Hematopoietic multipotent progenitor cell treated with erythropoietin and hydrocortisone succinate and interleukin-3 and kit ligand, for 4 days (in vitro differentiated cells): ENCODE data around the gene AFG1L.
"Not testable (repeated sequence)": the region's sequence is repeated elsewhere in the genome, so short reads cannot be mapped to it uniquely, and the experiment has no call there.

Experiments used
- DNase-seq: peaks from one replicate; pipeline ENCODE4 v3.0.0-alpha.2; 2015

AFG1L gene

DNA sequence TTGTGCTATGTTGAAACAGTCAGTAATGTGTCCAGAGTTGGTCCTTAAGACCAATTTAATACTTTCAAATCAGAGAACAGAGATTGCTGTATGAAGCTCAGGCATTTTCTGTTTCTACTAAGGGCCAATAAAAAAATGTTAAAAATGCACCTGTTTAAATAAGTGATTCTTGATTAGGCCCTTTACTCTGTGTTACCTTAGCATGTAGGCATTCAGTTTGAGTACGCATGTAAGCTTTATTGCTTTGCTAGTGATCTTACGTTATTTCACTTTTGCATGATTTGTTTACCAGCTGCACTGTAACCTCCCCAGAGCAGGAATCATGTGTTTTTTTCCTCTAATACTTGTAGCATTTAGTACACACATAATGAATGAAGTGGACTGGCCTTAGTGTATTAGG, 61.0 kb downstream of the AFG1L start:
- DNase-seq, result no peak

DNA sequence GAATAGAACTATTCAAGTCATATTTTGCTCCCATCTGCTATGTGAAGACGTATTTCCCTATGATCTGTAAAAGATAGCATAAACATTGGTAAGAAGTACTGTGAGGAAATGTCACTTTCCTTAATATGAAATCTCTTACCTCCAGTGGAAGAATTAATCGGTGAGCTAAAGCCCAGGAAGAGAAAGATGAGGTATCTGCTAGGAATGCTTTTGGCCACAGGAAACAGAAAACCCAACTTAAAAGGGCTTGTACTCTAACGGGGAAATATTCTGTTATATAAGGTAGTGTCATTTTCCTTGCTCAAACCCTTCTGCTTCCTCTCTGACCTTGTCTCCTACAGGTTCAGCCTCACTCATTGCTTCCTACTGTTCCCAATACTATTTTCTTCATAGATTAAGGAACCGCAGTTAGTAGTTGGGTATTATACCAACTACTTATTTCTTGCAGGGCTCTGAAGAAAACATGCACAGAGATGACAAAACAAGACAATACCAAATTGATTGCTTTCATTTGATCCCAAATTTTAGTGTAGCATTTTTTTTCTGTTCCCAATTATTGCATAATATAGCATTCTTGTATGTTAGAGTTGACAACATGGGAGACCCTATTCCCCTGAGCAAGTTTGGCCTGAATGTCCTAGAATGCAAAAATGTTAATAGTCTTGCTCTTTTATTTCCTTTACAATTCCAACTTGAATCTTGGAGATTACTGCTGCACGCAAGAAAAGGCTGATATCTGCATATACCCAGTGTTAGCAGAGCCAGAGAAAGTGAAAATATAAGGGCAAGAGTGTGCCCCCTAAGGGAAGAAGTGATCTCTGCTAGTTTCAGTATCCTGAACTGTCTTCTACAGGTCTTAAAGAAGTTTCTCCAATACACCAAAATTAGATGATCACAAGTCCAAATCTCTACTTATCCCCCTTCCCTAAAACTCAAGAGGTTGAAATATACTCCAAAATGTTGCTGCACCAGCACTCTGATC, 65.3 kb downstream of the AFG1L start:
- DNase-seq, result peak; percentile 84

DNA sequence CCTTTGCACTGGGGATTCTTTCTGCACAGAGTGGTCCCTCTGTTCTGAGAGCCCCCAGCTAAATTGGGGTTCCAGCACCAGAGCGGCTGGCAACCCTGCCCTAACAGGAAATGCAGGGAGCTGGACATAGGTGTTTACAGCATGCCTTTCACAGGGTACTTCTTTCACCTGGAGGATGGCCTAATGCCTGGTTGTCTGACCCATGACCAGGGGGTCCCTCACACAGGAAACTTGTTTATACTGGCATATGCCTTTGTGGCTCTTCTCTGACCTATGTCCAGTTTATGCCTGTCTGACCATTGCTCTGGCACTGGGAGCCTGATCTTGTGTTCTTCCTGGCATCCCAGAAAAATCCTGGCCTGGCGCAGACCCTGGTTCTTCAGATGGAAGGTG, 66.1 kb downstream of the AFG1L start:
- DNase-seq, result peak; percentile 22

DNA sequence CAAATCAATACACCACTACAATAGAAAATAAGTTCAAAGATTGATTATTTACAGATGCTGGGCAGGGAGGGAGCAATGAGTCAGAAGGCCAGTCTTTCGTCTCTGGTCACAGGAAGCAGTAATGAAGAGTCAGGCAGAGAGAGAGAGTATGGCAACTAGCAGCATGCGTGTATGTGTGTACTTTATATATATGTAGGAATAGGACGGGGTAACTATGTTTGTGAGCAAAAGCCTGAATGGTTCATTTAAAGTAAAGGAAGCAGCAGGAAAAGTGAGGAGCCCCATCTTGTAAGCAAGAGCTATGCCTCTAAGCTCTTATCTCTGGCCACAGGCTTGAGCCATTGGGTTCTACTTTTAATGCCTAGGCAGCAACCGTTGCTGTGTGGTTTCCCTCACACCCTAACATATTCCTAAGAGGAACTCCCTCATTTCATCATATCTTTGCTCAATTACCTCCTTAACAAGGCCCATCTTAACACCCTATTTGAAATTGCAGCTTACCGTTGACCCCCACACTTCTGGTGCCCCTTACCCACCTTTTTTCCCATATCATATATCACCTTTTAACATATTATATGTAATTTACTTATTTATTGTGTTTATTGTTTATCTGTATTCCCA, 66.6 kb downstream of the AFG1L start:
- peak; percentile 98 for DNase-seq

DNA sequence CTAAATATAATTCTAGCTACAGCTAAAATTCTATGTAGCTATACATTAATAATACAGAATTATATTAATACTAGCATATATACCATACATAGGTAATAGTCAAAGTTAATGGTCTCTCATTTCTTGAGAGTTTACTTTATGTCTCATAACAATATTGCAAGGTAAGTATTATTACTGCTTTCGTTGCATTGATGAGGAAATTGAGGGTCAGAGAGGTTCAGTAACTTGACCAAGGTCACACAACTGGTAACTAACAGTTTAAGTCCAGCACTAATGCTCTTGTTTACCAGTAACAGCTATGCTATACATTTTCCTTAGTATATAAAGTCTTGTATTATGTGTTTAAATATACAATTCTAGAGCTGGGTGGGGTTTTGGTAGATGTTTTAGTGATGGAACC, 67.6 kb downstream of the AFG1L start:
- no peak for DNase-seq

DNA sequence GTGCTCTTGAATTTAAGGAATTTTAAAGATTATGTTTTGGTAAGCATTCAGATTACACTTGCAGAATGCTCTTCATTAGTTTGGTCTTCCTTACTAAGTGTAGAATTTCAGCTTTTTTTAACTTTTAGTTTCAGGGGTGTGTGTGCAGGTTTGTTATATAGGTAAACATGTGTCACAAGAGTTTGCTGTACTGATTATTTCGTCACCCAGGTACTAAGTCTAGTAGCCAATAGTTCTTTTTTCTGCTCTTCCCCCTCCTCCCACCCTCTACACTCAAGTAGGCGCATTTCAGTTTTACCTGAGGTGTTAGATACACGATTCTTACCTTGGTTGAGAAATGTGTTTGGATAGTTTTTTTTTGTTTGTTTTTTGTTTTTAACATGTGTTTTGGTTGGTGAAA, 68.3 kb downstream of the AFG1L start:
- no peak for DNase-seq

DNA sequence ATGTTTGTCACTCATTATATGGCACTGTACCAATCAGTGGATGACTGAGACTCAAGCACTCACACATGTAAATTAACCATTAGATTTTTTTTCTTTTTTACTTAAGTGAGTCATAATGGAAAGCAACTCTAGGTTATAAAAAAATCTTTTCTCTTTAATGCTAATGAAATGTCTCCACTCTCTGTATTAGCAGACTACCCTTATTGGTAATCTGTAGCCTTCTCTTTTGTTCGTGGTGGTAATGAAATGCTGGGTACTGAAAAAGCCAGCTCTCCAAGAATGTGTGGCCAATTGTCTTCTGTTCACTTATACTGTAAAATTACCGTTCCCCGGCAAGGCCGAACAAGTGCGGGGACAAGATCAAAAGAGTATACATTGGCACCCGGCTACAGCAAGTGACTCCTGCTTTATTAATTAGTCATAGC, 69.0 kb downstream of the AFG1L start:
- DNase-seq, result no peak

DNA sequence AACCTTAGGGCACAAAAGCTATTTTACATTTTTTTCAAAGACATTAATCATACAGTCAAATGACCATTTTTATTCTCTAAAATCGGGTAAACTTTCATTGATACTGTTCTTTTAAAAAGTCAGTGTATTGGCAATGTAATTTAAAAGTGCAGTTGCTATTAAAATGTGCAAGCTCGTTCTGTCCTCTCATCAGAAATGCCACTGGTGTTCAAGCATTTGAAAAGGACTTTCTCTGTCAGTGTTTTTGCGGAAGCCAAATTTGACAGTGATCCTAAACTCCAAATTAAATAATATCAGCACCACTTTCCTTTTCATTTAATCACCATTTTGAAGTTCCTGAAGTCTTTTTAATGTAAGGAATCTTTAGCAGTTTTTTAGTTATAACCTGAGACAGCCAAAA, 69.6 kb downstream of the AFG1L start:
- DNase-seq, result no peak

DNA sequence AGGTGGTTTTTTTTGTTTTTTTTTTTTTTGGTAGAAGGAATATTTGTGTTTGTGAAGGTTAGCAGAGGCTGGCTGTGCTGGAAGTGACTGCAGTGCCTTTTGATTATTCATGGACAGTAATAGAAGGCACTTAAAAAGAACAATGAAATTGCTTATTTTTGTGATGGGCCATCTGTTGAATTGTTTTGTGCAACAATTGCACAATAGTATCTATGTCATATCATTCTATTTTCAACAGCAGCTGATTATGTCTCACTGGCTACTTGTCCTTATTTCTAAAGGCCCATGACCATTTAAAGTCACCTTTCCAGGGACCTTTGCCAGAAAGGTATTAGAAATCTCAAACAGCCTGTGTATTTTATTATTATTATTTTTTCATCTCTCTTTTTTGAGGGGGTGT, 70.6 kb downstream of the AFG1L start:
- peak; percentile 63 for DNase-seq

DNA sequence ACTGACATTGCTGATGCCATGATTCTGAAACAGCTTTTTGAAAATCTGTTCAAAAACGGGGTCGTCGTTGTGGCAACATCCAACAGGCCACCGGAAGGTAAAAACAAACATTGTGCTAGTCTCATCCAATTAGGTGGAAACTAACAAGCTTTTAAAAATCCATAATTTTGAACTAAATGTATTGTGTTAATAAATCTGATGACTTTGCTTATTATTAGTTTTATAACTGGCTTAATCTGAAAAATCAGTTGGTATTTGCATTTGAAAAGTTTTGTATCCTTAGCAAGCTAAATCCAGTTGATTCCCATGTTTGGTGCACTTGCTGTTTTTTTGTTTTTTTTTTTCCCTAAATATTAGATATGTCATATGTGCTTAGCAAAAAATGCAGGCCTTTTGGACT, 71.4 kb downstream of the AFG1L start:
- DNase-seq, result no peak

DNA sequence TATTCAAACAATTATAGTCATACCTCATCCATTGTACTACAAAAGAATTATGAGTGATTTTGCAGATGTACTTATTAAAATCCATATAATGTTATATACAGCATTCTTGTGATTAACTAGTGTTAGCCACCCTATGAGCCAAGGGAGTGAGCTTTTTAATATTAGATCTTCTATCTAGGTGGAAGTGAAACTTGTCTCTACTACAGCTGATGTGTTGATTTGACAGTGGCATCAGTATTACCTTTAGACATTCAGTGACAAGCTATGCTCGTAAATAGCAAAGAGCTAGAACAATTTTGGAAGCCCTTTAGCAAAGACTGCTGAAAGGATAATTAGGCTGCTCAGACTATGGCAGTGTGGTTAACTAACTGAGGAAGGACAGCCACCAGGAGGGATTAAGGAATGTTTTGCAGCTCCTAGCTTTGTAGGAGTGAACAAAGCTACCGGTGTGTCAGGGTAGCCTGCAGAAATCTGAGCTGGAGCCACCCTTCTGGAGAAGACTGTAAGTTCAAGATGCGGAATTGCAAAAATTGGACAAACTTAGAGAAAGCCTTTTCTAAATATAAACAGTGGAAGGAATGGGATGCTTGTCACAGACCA, 73.7 kb downstream of the AFG1L start:
- DNase-seq, result no peak

DNA sequence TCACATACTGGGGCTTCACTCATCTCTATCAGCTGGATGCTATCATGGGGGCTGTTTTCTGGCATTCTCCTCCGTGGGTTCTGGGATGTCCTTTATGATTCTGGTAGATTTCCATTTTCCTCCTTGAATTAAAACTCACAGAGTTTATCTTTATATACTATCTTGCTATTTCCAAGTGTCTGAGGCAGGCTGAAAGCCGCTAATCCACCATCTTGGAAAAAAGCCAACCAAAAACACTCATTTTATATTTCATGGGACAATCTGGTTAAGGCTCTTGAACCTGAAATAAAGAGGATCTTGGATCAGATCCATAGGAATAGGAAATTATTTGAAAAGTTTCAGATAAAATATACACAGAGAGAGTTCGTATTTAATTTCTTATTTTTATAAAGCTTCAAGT, 86.0 kb downstream of the AFG1L start:
- DNase-seq, result no peak

DNA sequence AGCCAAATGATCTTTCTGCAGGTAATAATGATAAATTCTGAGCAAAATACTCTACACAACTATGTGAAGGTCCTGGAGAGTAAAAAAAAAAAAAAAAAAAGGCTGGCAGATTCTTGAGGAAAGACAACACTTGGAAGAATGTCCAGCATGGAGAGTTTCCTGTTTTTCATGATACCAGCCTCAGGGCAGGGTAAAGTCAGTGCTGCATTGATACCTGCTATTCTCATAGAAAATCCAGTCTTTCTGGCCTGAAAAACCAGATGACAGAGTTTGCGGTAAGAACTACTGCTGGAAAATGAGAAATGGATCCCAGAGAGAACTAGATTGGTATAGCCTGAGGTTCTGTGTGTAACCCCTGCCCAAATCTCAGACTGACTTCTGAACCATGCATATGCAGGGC, 89.1 kb downstream of the AFG1L start:
- DNase-seq, result no peak

DNA sequence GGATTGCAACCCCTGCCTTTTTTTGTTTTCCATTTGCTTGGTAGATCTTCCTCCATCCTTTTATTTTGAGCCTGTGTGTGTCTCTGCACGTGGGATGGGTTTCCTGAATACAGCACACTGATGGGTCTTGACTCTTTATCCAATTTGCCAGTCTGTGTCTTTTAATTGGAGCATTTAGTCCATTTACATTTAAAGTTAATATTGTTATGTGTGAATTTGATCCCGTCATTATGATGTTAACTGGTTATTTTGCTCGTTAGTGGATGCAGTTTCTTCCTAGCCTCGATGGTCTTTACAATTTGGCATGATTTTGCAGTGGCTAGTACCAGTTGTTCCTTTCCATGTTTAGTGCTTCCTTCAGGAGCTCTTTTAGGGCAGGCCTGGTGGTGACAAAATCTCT, 94.3 kb downstream of the AFG1L start:
- not testable (repeated sequence) for DNase-seq

DNA sequence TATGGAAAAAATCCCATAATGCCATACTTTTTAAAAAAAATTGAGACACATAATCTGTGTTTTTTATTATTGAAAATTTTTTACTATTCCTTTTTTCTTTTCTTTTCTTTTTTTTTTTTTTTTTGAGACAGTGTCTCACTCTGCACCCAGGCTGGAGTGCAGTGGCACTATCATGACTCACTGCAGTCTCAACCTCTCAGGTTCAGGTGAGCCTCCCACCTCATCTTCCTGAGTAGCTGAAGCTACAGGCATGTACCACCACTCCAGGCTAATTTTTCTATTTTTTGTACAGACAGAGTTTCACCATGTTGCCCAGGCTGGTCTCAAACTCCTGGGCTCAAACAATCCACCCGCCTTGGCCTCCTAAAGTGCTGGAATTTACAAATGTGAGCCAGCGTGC, 100.4 kb downstream of the AFG1L start:
- no peak for DNase-seq

DNA sequence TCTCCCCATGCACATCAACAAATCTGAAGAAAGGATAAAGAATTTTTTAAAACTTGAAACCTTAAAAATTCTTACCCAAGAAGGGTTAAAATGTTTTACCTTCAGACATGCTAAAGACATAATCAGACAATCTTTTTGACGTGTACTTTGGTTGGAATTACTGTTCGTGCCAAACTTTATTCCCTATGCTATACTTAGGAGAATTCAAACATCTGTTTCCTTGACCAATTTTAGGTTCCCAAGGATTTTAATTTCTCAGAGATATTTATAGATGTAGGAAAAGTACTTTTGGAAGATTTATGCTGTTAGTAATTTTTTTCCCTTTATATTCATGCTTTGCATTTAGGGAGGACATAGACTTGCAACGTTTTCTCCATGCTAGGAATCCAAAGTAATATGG, 108.4 kb downstream of the AFG1L start:
- no peak for DNase-seq

DNA sequence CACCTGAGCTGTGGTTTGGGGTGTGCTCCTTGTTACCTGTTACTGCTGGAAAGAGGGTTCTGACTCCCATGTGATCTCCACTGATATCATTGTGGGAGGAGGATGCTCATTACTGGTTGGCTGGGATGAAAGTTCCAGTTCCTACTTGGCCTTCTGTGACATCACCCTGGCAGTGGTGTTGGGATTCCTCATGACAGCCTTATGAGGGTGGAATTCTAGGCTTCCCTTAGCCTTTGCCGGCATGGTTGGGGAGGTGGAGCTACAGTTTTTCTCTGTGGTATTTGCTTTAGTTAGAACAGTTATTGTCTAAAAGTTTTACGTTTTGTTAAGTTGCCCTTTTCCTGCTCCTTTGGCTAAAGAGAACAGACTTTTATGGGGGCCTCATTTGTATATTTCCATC, 112.1 kb downstream of the AFG1L start:
- DNase-seq, result no peak

DNA sequence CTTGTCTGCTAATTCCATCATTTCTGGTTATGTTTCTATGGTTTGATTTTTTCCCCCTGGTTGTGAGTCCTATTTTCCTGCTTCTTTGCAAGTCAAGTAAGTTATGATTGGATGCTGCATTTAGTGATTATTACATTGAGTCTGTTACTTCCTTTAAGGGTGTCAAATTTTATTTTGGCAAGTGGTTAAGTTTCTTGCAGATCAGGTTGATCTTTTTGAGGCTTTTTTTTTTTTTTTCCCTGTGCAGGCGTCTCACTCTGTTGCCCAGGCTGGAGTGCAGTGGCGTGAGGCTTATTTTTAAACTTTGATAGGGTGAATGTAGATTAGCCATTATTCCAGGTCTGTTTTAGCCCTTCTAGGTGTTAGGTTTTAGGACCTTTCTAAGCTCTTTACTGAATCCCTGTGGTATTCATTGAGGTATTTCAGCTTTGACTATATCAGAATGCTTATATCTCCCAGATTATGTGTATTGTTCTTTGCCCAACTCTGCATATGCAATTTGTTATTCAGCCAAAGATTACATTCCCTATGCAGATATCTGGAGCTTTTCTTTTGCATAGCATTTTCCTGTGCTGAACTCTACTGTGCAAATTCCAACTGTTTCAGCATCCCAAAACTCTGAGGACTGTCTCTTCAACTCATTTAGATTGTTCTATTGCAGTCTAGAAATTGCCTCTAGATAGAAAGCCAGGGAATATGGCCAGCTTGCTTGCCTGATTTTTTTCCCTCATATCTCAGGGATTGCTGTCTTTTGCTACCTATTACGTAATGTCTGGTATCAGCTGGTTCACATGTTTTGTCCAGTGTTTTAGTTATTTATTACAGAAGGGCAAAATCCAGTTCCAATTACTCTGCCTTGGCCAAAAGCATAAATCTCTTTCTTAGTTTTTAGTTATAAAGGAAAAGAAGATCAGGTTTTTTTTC, 113.3 kb downstream of the AFG1L start:
- DNase-seq, result no peak

DNA sequence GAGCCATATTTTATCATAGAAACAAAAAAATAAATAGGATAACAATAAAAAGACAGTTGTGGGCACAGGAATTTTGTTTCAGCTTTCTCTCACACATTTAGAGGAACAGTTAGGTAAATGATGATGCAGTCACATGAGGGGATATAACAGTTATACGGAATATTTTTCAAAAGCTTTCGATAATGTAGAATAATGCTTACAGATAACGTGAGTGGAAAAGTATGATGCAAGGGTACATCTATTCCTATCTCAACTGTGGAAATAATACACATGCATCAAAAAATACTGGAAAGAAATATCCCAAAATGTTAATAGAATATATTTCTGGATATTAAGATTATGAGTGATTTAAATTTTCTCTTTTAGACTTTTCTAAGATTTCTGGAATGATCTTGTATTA, 114.0 kb downstream of the AFG1L start:
- DNase-seq, result no peak

DNA sequence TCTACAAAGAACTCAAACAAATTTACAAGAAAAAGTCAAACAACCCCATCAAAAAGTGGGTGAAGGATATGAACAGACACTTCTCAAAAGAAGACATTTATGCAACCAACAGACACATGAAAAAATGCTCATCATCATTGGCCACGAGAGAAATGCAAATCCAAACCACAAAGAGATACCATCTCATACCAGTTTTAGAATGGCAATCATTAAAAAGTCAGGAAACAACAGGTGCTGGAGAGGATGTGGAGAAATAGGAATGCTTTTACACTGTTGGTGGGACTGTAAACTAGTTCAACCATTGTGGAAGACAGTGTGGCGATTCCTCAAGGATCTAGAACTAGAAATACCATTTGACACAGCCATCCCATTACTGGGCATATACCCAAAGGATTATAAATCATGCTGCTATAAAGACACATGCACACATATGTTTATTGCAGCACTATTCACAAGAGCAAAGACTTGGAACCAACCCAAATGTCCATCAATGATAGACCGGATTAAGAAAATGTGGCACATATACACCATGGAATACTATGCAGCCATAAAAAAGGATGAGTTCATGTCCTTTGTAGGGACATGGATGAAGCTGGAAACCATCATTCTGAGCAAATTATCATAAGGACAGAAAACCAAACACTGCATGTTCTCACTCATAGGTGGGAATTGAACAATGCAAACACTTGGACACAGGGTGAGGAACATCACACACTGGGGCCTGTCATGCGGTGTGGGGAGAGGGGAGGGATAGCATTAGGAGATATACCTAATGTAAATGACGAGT, 121.4 kb downstream of the AFG1L start:
- not testable (repeated sequence) for DNase-seq

DNA sequence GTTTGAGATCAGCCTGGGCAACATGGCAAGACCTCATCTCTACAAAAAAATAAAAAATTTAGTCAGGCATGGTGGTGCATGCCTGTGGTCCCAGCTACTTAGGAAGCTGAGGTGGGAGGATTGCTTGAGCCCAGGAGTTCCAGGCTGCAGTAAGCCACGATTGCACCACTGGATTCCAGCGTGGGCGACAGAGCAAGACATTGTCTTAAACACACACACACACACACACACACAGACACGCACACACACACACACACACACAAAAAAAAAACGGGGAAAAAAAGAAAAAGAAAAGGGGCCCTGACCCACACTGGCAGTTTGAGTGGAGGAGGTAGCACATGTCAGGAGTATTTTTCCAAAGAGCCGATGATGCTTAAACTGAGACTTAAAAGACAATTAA, 122.2 kb downstream of the AFG1L start:
- no peak for DNase-seq

DNA sequence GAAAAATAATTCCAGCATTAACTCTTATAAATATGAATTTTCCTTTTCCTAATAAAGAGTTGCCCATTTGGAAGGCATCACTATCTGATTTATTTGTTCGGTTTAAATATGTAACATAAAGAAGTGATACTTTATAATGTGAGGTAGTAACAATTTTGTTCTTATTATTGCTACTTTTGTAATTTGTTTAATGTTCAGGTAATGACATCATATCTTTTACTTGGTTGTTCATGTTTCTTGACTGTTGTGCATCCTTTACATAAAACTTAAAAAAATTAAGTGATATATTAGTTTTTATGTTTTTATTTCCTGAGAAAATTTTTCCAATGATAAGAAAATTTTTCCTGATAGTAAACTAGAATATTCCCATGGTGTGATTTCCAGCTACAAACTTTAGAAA, 124.6 kb downstream of the AFG1L start:
- no peak for DNase-seq
